RWPE1 (cell line): ENCODE results near the gene CCKAR.
"Not testable (repeated sequence)": the region's sequence is repeated elsewhere in the genome, so short reads cannot be mapped to it uniquely, and the experiment has no call there.

ENCODE experiments used
- CTCF ChIA-PET: fragments of 350-600 bp; sonication (Branson Sonifier 250); formaldehyde crosslinking; extraction: SDS; loops from one replicate; lab custom pipeline; 2021; lab: Yijun Ruan, JAX
- POLR2A ChIA-PET: fragments of 400-600 bp; formaldehyde crosslinking; extraction: SDS; loops from one replicate; lab custom pipeline; 2020; ENCODE audit warnings: antibody characterized with exemption; ENCODE audit not compliant: low non-redundant PET; lab: Yijun Ruan, JAX
- DNase-seq: peaks from one replicate; pipeline ENCODE4 v3.0.0; 2012; ENCODE audit warnings: low spot score
- H3K27ac ChIP-seq: fragments of 450-650 bp; 2 replicates; pipeline ENCODE4 v1.5.1; 2017
- TF ChIP-seq, protein P1 (sequence below): fragments of 450-650 bp; conservative IDR thresholded peaks from 2 replicates; pipeline ENCODE4 v1.5.1; 2017; ENCODE audit warnings: low read depth, mild to moderate bottlenecking

Gene CCKAR

DNA sequence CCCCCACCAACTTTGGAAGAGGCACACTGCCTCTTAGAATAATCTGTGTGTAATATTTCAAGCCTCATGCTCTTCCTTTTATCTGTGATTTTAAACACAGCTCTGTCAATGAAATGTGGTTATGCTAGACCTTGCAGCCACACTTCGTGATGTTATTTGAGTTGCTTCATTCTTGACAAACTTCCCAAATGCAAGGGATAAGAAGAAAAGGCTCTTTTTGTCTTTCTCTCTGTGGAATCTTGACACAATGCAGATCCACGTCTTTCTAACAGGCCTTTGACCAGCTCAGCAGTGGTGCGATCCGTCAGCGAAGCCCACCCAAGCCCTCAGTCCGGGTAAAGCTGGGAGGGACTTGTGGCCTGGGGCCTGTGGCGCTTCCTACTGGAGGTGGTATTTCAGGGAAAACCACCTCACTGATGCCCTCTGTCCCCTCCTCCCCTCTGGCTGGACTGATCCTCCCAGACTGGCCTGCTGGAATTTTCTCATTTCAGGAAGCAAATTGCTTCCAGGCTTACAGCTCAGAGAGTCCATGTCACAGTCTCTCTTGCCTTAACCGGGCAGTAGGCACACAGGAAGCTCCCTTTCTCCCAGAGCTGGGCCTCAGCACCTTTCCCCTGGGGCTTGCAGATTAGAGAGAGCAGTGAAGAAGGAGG is 19.5 kb upstream of the CCKAR start:
- POLR2A ChIA-PET, result no interaction called here
- CTCF ChIA-PET, result no interaction called here
- DNase-seq, result no peak
- H3K27ac ChIP-seq, result no peak overlapping the region
- TF ChIP-seq, protein P1, sequence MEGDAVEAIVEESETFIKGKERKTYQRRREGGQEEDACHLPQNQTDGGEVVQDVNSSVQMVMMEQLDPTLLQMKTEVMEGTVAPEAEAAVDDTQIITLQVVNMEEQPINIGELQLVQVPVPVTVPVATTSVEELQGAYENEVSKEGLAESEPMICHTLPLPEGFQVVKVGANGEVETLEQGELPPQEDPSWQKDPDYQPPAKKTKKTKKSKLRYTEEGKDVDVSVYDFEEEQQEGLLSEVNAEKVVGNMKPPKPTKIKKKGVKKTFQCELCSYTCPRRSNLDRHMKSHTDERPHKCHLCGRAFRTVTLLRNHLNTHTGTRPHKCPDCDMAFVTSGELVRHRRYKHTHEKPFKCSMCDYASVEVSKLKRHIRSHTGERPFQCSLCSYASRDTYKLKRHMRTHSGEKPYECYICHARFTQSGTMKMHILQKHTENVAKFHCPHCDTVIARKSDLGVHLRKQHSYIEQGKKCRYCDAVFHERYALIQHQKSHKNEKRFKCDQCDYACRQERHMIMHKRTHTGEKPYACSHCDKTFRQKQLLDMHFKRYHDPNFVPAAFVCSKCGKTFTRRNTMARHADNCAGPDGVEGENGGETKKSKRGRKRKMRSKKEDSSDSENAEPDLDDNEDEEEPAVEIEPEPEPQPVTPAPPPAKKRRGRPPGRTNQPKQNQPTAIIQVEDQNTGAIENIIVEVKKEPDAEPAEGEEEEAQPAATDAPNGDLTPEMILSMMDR, result no peak

DNA sequence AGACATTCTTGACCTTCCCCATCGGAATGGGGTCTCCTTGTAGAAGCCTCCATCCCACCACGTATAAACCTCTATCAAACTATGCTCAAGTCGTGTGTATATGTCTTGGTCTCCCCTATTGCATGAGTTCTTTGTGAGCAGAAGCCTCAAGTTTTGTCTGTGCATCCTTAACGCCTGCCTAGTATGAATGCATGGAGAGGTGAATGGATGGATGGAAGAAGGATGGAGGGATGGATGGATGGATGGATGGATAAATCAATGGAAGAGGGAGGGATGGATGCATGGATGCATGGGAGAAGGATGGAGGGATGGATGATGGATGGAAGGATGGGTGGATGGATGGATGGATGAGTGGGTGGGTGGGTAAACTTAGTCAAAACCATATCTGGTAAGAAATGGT is 17.0 kb upstream of the CCKAR start:
- POLR2A ChIA-PET, result no interaction called here
- H3K27ac ChIP-seq, result no peak overlapping the region
- CTCF ChIA-PET, result no interaction called here
- TF ChIP-seq, protein P1, result no peak
- no peak for DNase-seq

DNA sequence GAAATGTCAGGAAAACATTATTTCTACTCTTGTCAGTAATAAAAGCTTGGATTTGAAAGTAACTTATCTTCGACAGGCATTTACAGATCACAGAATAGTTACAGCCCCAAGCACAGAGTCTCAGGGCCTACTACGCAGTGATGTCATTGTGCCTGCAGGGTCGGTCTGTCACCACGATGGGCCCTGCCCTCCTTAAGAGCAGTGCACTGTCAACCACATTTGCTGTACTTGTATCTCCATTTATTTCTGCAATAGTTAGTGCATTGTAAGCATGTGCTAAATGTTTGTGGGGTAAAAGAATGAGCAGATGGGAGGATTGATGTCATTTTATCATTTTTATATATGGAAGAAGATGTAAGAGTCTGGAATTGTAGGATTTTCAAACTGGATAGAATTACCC is 13.6 kb upstream of the CCKAR start:
- no peak overlapping the region for H3K27ac ChIP-seq
- ChIA-PET POLR2A (no interaction called here), CTCF (interaction anchor here (0.6 to 0.8 kb wide), 2 partner anchors 17 to 33 kb away, joined by 3 to 4 read pairs; no protein-coding TSS in a partner anchor)
- TF ChIP-seq, protein P1, result no peak
- no peak for DNase-seq

DNA sequence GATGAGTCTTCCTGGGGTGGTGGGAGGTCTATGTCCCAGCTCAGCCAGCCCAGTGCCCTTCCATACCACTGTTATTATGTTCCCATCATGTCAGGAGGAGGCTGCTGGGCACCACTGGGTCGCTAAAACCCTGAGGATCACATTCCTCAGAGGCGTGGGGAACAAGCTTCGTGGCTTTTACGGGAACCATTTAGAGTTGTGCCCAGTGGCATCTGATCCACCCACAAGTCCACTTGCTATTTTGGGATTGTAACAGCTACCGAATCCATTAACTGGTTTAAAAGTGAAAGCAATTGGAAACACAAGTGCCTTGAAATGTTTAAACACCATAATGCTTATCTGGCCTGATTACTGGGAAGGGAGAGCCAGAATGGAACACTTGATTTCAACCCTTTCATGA is 13.1 kb upstream of the CCKAR start:
- DNase-seq, result no peak
- ChIA-PET CTCF (no interaction called here), POLR2A (no interaction called here)
- no peak overlapping the region for H3K27ac ChIP-seq
- TF ChIP-seq, protein P1, result no peak

DNA sequence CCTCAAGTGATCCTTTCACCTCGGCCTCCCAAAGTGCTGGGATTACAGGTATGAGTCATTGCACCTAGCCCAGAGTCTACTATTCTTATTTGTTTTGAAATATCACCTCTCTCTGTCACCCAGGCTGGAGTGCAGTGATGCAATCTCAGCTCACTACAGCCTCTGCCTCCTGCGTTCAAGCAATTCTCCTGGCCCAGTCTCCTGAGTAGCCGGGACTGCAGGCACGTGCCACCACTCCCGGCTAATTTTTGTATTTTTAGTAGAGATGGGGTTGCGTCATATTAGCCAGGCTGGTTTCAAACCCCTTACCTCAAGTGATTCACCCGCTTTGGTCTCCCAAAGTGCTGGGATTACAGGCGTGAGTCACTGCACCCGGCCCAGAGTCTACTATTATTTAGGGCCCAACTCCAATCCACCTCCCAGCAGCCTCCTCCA is 10.3 kb upstream of the CCKAR start:
- POLR2A ChIA-PET, DNase-seq: not testable (repeated sequence)
- peak overlapping the region; percentile 34 for H3K27ac ChIP-seq
- CTCF ChIA-PET, result interaction anchor here (0.6 to 1.0 kb wide), 3 partner anchors 8 to 777 kb away, joined by 3 to 4 read pairs (median 3); no protein-coding TSS in a partner anchor

DNA sequence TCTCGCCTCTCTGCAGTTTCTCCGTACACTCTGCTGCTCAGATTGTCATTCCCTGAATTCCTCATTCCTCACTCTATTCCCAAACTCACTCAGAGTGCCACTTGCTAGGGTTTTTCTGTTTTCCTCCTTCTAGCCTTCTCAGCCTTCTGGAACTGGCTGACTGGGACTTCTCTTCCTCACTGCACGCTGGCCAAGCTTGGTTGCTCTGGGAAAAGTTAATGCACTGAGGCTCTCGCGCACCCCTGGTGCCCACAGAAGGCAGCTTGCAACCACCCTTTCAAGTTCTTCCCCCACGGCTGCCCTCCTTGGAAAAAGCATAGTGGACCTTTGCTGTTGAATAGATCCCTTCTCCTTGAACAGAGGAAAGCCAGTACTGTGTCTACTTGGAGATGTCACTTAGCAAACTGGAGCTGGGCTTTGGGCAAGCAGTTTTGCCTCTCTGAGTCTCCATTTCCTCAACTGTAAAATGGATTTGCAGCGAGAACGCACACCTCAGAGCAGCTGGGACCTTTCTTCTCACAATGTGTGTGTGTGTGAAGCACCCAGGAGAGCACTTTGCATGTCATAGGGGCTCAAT is 6.0 kb upstream of the CCKAR start:
- DNase-seq, result no peak
- H3K27ac ChIP-seq, result no peak overlapping the region
- ChIA-PET CTCF (interaction anchor here (0.6 to 0.8 kb wide), 2 partner anchors 12 to 17 kb away, joined by 3 read pairs; no protein-coding TSS in a partner anchor), POLR2A (no interaction called here)
- TF ChIP-seq, protein P1, result no peak

DNA sequence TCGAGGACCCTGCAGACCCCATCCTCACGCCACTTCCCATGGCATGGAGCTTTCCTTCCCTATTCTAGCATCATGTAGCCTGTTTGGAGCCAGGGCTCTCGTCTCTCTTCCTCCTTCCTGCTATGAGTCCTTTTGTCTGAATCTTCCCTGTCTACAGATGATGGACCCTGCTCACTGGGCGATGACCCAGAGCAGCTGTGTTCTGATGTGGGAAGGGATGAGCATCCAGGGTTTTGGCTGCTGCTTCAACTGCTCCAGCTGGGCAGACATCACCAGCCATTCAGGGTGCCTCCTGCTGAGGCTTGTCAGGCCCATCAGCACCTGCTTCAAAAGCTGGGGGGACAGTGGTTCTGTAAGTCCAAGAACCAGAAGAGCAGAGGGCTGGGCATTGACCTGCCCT is 3.2 kb upstream of the CCKAR start:
- DNase-seq, result no peak
- TF ChIP-seq, protein P1, result no peak
- ChIA-PET CTCF (no interaction called here), POLR2A (no interaction called here)
- no peak overlapping the region for H3K27ac ChIP-seq
